ENCODE measurements around the gene SALL1. TPM values are rescaled to one million over a fixed set of nuclear protein-coding genes. Genes with fewer than 3 reads are reported as not detected.
A peak's percentile ranks its signal among the peaks of the same experiment; 100 is the strongest.

The SALL1 gene
- total and polyA plus RNA-seq, 2 donors = 1.0 to 4.1 TPM

GRCh38 chr16:51124896-51125295, 26.2 kb downstream of the SALL1 start:
- Histone ChIP-seq H3K4me3 (ENCODE audit: low read depth, low read length) (no peak overlapping the region), H3K27ac (ENCODE audit: low read depth) (no peak overlapping the region)
- WGBS = 90% methylated on average over 3 of the region's 3 CpGs

GRCh38 chr16:51121850-51122249, 29.2 kb downstream of the SALL1 start:
- 49% methylated on average over 7 of the region's 7 CpGs for WGBS
- H3K4me1 ChIP-seq (ENCODE audit: insufficient read depth) = no peaks in the 10 kb centered on the region
- H3K4me3 ChIP-seq (ENCODE audit: low read depth, low read length) = no peak overlapping the region
- H3K36me3 ChIP-seq (ENCODE audit: insufficient read depth) = no peaks in the 10 kb centered on the region
- DNase-seq (ENCODE audit: extremely low spot score) = no peak
- H3K27ac ChIP-seq (ENCODE audit: low read depth) = no peak overlapping the region

More at GRCh38 chr16:51124896-51125295, 26.2 kb downstream of the SALL1 start:
- DNase-seq (ENCODE audit: extremely low spot score) = no peak
- Histone ChIP-seq H3K4me1 (ENCODE audit: insufficient read depth) (no peaks in the 10 kb centered on the region), H3K36me3 (ENCODE audit: insufficient read depth) (no peaks in the 10 kb centered on the region)

- DNase-seq (ENCODE audit: extremely low spot score) = no peak
- no peaks in the 10 kb centered on the region for H3K4me1 ChIP-seq (ENCODE audit: insufficient read depth)
- no peak overlapping the region for H3K4me3 ChIP-seq (ENCODE audit: low read depth, low read length)
- WGBS = 37% methylated on average over 3 of the region's 3 CpGs
- H3K27ac ChIP-seq (ENCODE audit: low read depth) = no peak overlapping the region
- H3K36me3 ChIP-seq (ENCODE audit: insufficient read depth) = no peaks in the 10 kb centered on the region
Observed at GRCh38 chr16:51120730-51121347, 30.2 kb downstream of the SALL1 start.

DNA sequence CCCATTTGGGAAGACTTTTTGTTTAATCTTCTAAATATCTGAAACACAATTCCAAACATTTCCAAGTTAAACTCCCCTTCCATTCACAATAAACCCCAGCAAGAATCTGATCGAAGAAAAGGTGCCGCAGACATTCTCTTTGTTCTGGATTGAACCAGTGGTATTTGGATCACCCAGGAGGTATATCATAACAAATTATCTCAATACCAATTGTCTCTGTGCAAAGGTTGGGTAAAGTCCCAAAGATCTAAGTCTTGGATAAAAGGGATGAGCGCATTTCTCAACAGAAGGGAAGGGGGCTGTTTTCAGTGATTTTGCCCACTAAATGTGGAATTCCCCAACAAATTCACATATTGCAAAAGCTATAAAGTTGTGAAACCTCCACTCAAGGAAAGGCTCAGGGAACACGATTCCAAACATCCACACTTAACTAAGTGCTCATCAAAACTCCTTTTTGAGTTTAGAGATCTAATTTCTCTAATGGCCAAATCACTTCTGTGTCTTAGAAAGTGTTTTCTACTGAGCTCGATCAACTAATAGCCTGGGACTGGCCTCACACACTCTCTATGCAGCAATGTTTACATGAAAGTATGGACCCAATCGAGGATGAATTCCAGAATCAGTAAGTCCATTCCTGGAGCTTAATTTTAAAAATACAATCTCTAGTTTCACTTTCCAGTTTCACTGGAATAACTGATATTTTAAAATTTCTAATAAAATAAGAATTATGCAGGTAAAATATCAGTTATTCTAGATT, 30.9 kb downstream of the SALL1 start:
- Histone ChIP-seq H3K4me3 (ENCODE audit: low read depth, low read length) (no peak overlapping the region), H3K27ac (ENCODE audit: low read depth) (no peak overlapping the region), H3K4me1 (ENCODE audit: insufficient read depth) (no peaks in the 10 kb centered on the region), H3K36me3 (ENCODE audit: insufficient read depth) (no peaks in the 10 kb centered on the region)
- WGBS = 65% methylated on average over 6 of the region's 6 CpGs
- no peak for DNase-seq (ENCODE audit: extremely low spot score)

DNA sequence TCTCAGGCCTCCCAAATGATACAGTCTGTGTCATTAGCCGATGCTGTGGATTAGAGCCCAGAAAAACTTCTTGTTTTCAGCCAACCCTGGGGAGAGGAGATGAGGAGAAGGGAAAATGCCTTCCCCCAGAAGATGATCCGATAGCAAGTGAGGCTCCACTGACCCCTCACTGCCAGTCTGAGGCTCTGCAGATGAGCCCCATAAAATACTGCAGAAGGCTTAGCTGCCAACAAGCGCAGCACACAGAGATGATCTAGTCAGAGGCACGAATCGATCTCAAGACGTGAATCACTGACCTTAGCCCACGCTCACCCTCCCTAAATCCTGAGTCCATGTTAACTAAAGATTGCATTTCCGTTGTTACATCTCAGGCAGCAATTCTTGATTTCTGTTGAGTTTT, 31.5 kb downstream of the SALL1 start:
- DNase-seq (ENCODE audit: extremely low spot score) = no peak
- Histone ChIP-seq H3K4me1 (ENCODE audit: insufficient read depth) (no peaks in the 10 kb centered on the region), H3K27ac (ENCODE audit: low read depth) (no peak overlapping the region), H3K4me3 (ENCODE audit: low read depth, low read length) (no peak overlapping the region), H3K36me3 (ENCODE audit: insufficient read depth) (no peaks in the 10 kb centered on the region)
- WGBS = 26% methylated on average over 8 of the region's 8 CpGs

DNA sequence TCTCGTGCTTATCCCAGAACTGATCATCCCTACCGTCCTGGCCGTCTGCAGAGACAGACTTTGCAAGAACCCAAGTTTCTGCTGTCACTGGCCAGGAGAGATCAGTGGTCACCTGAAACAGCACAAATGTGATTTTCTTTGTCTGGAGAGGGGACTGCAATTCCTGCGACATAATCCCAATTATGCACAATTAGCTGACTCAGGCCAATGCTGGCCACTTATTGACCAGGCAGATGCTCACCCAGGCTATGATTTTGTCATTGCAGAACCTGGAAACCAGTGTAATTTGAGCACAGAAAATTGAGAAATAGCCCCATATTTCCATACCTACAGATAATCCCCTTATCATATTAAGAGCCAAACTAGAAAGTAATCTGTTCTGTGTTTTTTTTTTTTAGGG, 34.7 kb downstream of the SALL1 start:
- Histone ChIP-seq H3K27ac (ENCODE audit: low read depth) (no peak overlapping the region), H3K4me1 (ENCODE audit: insufficient read depth) (no peaks in the 10 kb centered on the region), H3K4me3 (ENCODE audit: low read depth, low read length) (no peak overlapping the region), H3K36me3 (ENCODE audit: insufficient read depth) (no peaks in the 10 kb centered on the region)
- no peak for DNase-seq (ENCODE audit: extremely low spot score)
- whole genome bisulfite sequencing = 54% methylated on average over 4 of the region's 4 CpGs

- H3K36me3 ChIP-seq (ENCODE audit: insufficient read depth) = no peaks in the 10 kb centered on the region
- no peak for DNase-seq (ENCODE audit: extremely low spot score)
- no peak overlapping the region for H3K4me3 ChIP-seq (ENCODE audit: low read depth, low read length)
- WGBS = 40% methylated on average over 9 of the region's 9 CpGs
- H3K27ac ChIP-seq (ENCODE audit: low read depth) = no peak overlapping the region
- no peaks in the 10 kb centered on the region for H3K4me1 ChIP-seq (ENCODE audit: insufficient read depth)
Observed at GRCh38 chr16:51114382-51114781, 36.7 kb downstream of the SALL1 start.

DNA sequence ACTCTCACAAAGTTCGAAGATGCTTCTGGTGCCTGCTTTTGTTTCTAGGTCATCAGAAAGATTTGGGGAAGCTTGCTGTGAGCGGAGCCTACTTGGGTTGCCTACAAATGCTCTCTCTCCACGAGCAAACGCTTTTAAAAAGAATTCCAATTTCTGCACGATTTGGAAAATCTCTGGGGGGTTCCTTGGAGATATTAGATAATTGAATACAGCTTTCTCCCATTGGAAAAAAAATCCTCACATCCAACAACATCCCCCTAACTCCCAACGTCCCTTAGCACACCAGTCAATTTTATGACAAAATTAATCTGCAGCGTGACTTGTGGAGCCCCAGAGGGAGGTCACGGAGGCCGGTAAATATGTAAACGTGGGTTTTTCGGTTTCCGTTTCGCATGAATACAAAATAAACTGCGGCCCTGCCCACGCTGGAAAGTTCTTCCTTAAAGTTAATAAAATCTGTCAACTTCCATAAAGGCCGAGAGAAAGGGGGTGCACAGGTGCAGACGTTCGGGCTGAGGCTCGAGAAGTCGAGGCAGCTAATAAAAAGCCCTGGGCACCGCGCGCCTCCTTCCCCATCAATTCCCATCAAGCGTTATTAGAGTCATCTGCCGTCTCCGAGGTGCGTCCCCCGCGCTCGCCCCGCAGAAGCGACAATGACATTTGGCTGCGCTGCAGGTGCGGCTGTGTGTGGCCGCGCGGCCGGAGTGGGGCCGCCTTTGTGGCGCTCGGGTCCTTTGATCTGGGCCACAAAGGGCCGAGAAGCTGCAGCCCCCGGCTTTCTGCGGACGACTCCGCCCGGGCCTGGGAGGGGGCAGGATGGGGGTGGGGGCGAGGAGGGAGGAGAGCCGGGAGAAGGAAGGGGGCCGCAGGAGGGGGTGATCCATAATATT, 37.6 kb downstream of the SALL1 start:
- H3K36me3 ChIP-seq (ENCODE audit: insufficient read depth) = no peaks in the 10 kb centered on the region
- 5% methylated on average over 50 of the region's 50 CpGs for WGBS
- H3K27ac ChIP-seq (ENCODE audit: low read depth) = no peak overlapping the region
- DNase-seq (ENCODE audit: extremely low spot score) = no peak
- peak overlapping the region; percentile 12 for H3K4me3 ChIP-seq (ENCODE audit: low read depth, low read length)
- H3K4me1 ChIP-seq (ENCODE audit: insufficient read depth) = no peaks in the 10 kb centered on the region

DNA sequence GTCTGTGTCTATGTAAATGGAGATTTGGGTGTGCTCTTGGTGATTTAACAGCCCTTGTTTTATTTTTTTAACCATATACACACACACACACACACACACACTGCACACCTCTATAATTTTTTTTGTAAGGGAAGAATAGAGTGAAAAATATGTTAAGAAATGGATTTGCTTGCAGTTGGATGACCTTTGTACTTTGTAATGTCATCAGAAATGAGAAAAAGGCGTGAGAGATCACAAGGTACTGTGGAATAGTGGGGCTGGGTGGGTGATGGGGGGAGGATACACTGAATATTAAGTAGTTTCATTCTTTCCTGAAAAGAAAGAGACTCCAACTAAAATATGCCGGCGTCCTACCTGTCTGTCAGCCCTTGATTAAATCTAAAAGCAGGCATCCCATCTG, 38.7 kb downstream of the SALL1 start:
- Histone ChIP-seq H3K36me3 (ENCODE audit: insufficient read depth) (no peaks in the 10 kb centered on the region), H3K27ac (ENCODE audit: low read depth) (no peak overlapping the region), H3K4me3 (ENCODE audit: low read depth, low read length) (no peak overlapping the region), H3K4me1 (ENCODE audit: insufficient read depth) (no peaks in the 10 kb centered on the region)
- no peak for DNase-seq (ENCODE audit: extremely low spot score)
- WGBS = 46% methylated on average over 3 of the region's 3 CpGs

GRCh38 chr16:51111759-51112158, 39.3 kb downstream of the SALL1 start:
- 30% methylated on average over 6 of the region's 6 CpGs for WGBS
- no peak overlapping the region for H3K4me3 ChIP-seq (ENCODE audit: low read depth, low read length)
- no peaks in the 10 kb centered on the region for H3K36me3 ChIP-seq (ENCODE audit: insufficient read depth)
- H3K27ac ChIP-seq (ENCODE audit: low read depth) = no peak overlapping the region
- DNase-seq (ENCODE audit: extremely low spot score) = no peak
- no peaks in the 10 kb centered on the region for H3K4me1 ChIP-seq (ENCODE audit: insufficient read depth)

- H3K27ac ChIP-seq (ENCODE audit: low read depth) = no peak overlapping the region
- H3K36me3 ChIP-seq (ENCODE audit: insufficient read depth) = no peaks in the 10 kb centered on the region
- no peaks in the 10 kb centered on the region for H3K4me1 ChIP-seq (ENCODE audit: insufficient read depth)
- DNase-seq (ENCODE audit: extremely low spot score) = no peak
- WGBS = 78% methylated on average over 3 of the region's 3 CpGs
- no peak overlapping the region for H3K4me3 ChIP-seq (ENCODE audit: low read depth, low read length)
Observed at GRCh38 chr16:51110700-51111157, 40.3 kb downstream of the SALL1 start.

DNA sequence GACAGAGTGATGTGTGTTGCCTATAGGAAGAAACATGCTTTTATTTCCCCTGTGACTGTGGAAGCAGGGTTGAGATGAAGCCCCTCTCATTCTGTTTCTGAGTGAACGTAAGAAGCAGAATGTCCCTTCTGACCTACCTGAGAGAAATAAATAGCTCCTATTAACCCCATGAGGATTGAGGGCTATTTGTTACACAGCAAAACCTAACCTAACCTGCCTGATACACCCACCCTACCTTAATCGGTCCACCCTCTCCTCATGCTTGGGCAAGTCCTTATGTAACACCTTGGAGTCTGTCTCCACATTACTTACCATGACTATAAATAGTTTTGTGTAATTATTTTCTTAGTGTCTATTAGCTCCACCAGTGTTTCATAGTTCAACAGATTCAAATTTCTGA, 41.9 kb downstream of the SALL1 start:
- Histone ChIP-seq H3K36me3 (ENCODE audit: insufficient read depth) (no peaks in the 10 kb centered on the region), H3K4me3 (ENCODE audit: low read depth, low read length) (no peak overlapping the region), H3K27ac (ENCODE audit: low read depth) (no peak overlapping the region), H3K4me1 (ENCODE audit: insufficient read depth) (no peaks in the 10 kb centered on the region)
- 92% methylated on average over 2 of the region's 2 CpGs for WGBS
- DNase-seq (ENCODE audit: extremely low spot score) = no peak

DNA sequence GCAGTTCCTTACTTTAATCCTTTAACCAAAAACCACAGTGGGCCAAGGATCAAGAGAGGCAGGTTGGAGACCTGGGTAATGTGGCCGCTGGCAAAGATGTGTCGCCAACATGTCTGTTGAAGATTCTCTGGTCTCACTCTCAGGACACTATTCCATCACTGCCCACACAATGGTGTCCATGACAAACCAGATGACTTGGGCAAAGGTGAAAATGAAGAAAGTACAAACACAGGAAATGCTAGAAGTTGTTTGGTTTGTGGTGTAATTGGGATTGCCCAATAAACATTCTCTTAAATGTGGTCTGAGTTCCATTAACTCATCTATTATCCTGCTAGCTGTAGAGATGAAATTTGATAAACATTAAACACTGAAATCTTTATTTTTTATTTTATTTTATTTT, 43.3 kb downstream of the SALL1 start:
- no peak overlapping the region for H3K27ac ChIP-seq (ENCODE audit: low read depth)
- DNase-seq (ENCODE audit: extremely low spot score) = no peak
- no peaks in the 10 kb centered on the region for H3K4me1 ChIP-seq (ENCODE audit: insufficient read depth)
- no peak overlapping the region for H3K4me3 ChIP-seq (ENCODE audit: low read depth, low read length)
- WGBS = 95% methylated on average over 2 of the region's 2 CpGs
- H3K36me3 ChIP-seq (ENCODE audit: insufficient read depth) = no peaks in the 10 kb centered on the region
